Pancreas (tissue), 10 donors: Measurements from ENCODE around the gene SLC29A1. TPM values are rescaled to one million over a fixed set of nuclear protein-coding genes. Genes with fewer than 3 reads are reported as not detected.

ENCODE experiments used
- ATAC-seq, 4 donors: fragments of 200-7000 bp; cut with Tn5 transposase; one replicate each; pipeline versions ENCODE4 v1.8.0 to v1.9.1; 2020; ENCODE audit warnings: mild to moderate bottlenecking in 4 of 4, moderate library complexity in 4 of 4
- DNase-seq, 6 donors: peaks; one replicate each; pipeline ENCODE4 v3.0.0-alpha.2; 2020
- FAIRE-seq: peaks from 2 replicates; lab custom pipeline; 2012; peaks lifted over from hg19 to GRCh38; lab: Jason Lieb, UNC
- H3K27ac ChIP-seq, 4 donors: fragments of 200-600 bp; sonication (generic); 1 replicate in 3 of 4; 2 replicates in 1 of 4; pipeline versions ENCODE4 v1.5.0 to v1.8.0; 2020
- H3K27me3 ChIP-seq, 4 donors: fragments of 200-600 bp; one replicate each; pipeline ENCODE4 v1.8.0; 2021
- H3K36me3 ChIP-seq, 3 donors: fragments of 200-600 bp; sonication (generic) in 1 of 3; one replicate each; pipeline versions ENCODE4 v1.5.0 to v1.8.0; 2020 to 2021
- H3K4me1 ChIP-seq, 3 donors: fragments of 200-600 bp; one replicate each; pipeline ENCODE4 v1.8.0; 2021
- H3K4me3 ChIP-seq, 4 donors: fragments of 200-600 bp; sonication (generic) in 2 of 4; one replicate each; pipeline versions ENCODE4 v1.5.0 to v1.8.0; 2020 to 2021
- H3K9me3 ChIP-seq, 4 donors: fragments of 200-600 bp; one replicate each; pipeline ENCODE4 v1.8.0; 2021
- CTCF ChIP-seq, 4 donors: fragments of 200-600 bp; sonication (generic) in 3 of 4; IDR thresholded peaks; one replicate each; pipeline versions ENCODE4 v1.5.0 to v1.8.0; 2021; ENCODE audit warnings: antibody characterized with exemption in 4 of 4
- WGBS, 2 donors: extraction: QIAGEN DNeasy Blood & Tissue Kit; methylation state at CpG; one replicate each; pipeline ENCODE4 v1.1.7; 2013; 5-methylcytosine and 5-hydroxymethylcytosine counted together
- intact Hi-C, 3 donors: fragments of 100-400 bp; cut with DNase I; formaldehyde crosslinking; loops; one replicate each; pipeline versions ENCODE4 v1.11.1 to v1.14.2; 2022
- polyA plus RNA-seq, 2 donors: library from polyadenylated mRNA; stranded (reverse); fragments of 200-250 nt; gene quantifications; one replicate each; pipeline ENCODE4 v1.2.3, GENCODE V29; 2013
- total RNA-seq, 6 donors: library from RNA; stranded (reverse); fragmentation: NEBNext Ultra II Directional in 4 of 6; extraction: Animal tissue kit (Norgen Biotek cat#: 25700) in 4 of 6; gene quantifications; one replicate each; pipeline versions ENCODE4 v1.2.1 to v1.2.4, GENCODE V29; 2021 to 2023
- donor health status: healthy with polysubstance abuse.
- donor health status: DM: no; HTN: no; CAD: no; lungs with moderate emphysema.
- donor health status: DM: no; HTN: no; CAD: no.
- donor health status: control.
- donor health status: control.
- donor health status: Bipolar disorder and iron deficiency.
- donor health status: DM: yes; HTN: yes; CAD: no.
- donor health status: DM: no; HTN: no; CAD: no.
- donor health status: DM: no; HTN: no; CAD: no.
- donor health status: DM: yes; HTN: yes; CAD: no.

Gene SLC29A1
- total and polyA plus RNA-seq, 8 donors = 24.8 to 89.8 (median 44.4) TPM

- H3K27me3 ChIP-seq = no peaks in the 10 kb centered on the region
- intact Hi-C loops = no loop called here
- TF ChIP-seq CTCF (IDR thresholded peaks at IDR 0.05) = no peak
- no peak for FAIRE-seq
- peaks cover 6 to 20% (median 17%) of the 10 kb centered on the region in 3 donors for H3K4me1 ChIP-seq
- WGBS, 2 donors = 0 to 1% methylated on average over 61 to 62 of the region's 62 CpGs
- H3K27ac ChIP-seq = peak overlapping the region; percentile 85 to 100 (median 98)
- peaks cover 5 to 23% (median 21%) of the 10 kb centered on the region in 3 donors for H3K36me3 ChIP-seq
- H3K4me3 ChIP-seq = peak overlapping the region; percentile 62 to 89 (median 84)
- H3K9me3 ChIP-seq = no peaks in the 10 kb centered on the region
- ATAC-seq = peak; percentile 75 to 84 (median 76)
- DNase-seq = peak; percentile 89 to 97 (median 92)
Measured at GRCh38 chr6:44245912-44246662, 22.7 kb downstream of the SLC29A1 start.

GRCh38 chr6:44246663-44247337, 23.4 kb downstream of the SLC29A1 start, which contains the start of gene HSP90AB1:
Gene HSP90AB1 (plus strand): TSS chr6:44247101. CDS start chr6:44248630, 1,529 bp downstream.
- Histone ChIP-seq H3K4me3 (peak within 1 kb of the TSS; percentile 62 to 89 (median 84)), H3K27me3 (no peaks in the 10 kb centered on the region)
- FAIRE-seq = no peak

GRCh38 chr6:44247338-44248302, 24.2 kb downstream of the SLC29A1 start:
- Histone ChIP-seq H3K4me3 (peak overlapping the region; percentile 62 to 89 (median 84)), H3K9me3 (no peaks in the 10 kb centered on the region), H3K27ac (peak overlapping the region; percentile 85 to 100 (median 98)), H3K4me1 (peaks cover 6 to 26% (median 17%) of the 10 kb centered on the region in 3 donors), H3K36me3 (peaks cover 11 to 38% (median 34%) of the 10 kb centered on the region in 3 donors), H3K27me3 (no peaks in the 10 kb centered on the region)
- no peak for TF ChIP-seq CTCF (IDR thresholded peaks at IDR 0.05)
- ATAC-seq (peak; percentile 45 to 63 (median 54)), DNase-seq (peak; percentile 83 to 92 (median 87)), FAIRE-seq (no peak)
- intact Hi-C loops = no loop called here
- WGBS, 2 donors = 1% methylated on average over 51 to 52 of the region's 52 CpGs

More at GRCh38 chr6:44246663-44247337, 23.4 kb downstream of the SLC29A1 start, which contains the start of gene HSP90AB1:
- intact Hi-C loops = no loop called here
- WGBS, 2 donors = 0% methylated on average over 34 of the region's 34 CpGs
- peaks cover 11 to 30% (median 27%) of the 10 kb centered on the region in 3 donors for H3K36me3 ChIP-seq
- ATAC-seq = peak; percentile 76 to 87 (median 84)
- H3K4me1 ChIP-seq = peaks cover 6 to 20% (median 17%) of the 10 kb centered on the region in 3 donors
- peak within 1 kb of the TSS; percentile 85 to 100 (median 98) for H3K27ac ChIP-seq
- DNase-seq = peak; percentile 92 to 98 (median 97)
- TF ChIP-seq CTCF (IDR thresholded peaks at IDR 0.05) = no peak
- H3K9me3 ChIP-seq = no peaks in the 10 kb centered on the region

GRCh38 chr6:44248579-44248978, 25.2 kb downstream of the SLC29A1 start:
- Histone ChIP-seq H3K27me3 (no peaks in the 10 kb centered on the region), H3K4me1 (peaks cover 6 to 26% (median 17%) of the 10 kb centered on the region in 3 donors), H3K4me3 (peak overlapping the region in 3 of 4 donors; percentile 62 to 89 (median 83)), H3K9me3 (no peaks in the 10 kb centered on the region), H3K36me3 (peaks cover 11 to 48% (median 42%) of the 10 kb centered on the region in 3 donors), H3K27ac (peak overlapping the region in 2 of 4 donors; percentile 100)
- no peak for ATAC-seq
- no peak for DNase-seq
- FAIRE-seq = no peak
- no peak for TF ChIP-seq CTCF (IDR thresholded peaks at IDR 0.05)
- 5 to 8% methylated on average over 1 of the region's 1 CpG for WGBS, 2 donors
- intact Hi-C loops = no loop called here
